ENCODE results near the gene NCLN. TPM values are rescaled to one million over a fixed set of nuclear protein-coding genes. Genes with fewer than 3 reads are reported as not detected.

NCLN gene
- total RNA-seq, 1 experiment from 2014 or later, result 84.1 TPM

GRCh38 chr19:3229346-3229743, 43.6 kb downstream of the NCLN start:
- no peaks in the 10 kb centered on the region for H3K36me3 Mint-ChIP-seq (ENCODE audit: insufficient read depth, unreplicated experiment)
- no peak overlapping the region for H3K4me3 Mint-ChIP-seq (ENCODE audit: unreplicated experiment)
- H3K9me3 Mint-ChIP-seq (ENCODE audit: unreplicated experiment), result no peaks in the 10 kb centered on the region
- no peak for DNase-seq (ENCODE audit: unreplicated experiment)
- intact Hi-C loops (cut with micrococcal nuclease), result no loop called here
- no peak overlapping the region for H3K27ac Mint-ChIP-seq (ENCODE audit: low read depth, unreplicated experiment)
- peaks cover 51% of the 10 kb centered on the region for H3K27me3 Mint-ChIP-seq (ENCODE audit: insufficient read depth, unreplicated experiment)
- no peak for TF ChIP-seq CTCF (IDR thresholded peaks at IDR 0.05; ENCODE audit: unreplicated experiment)
- BruUV-seq (replicated peaks), result no TSS peak
- no peaks in the 10 kb centered on the region for H3K4me1 Mint-ChIP-seq (ENCODE audit: insufficient read depth, unreplicated experiment)
- ChIA-PET POLR2A (no interaction called here), CTCF (interaction anchor here (0.6 kb wide), 2 partner anchors 17 to 241 kb away, joined by 3 read pairs; no protein-coding TSS in a partner anchor)

GRCh38 chr19:3229888-3230496, 44.3 kb downstream of the NCLN start:
- BruUV-seq (replicated peaks), result no TSS peak
- POLR2A ChIA-PET, result no interaction called here
- H3K36me3 Mint-ChIP-seq (ENCODE audit: insufficient read depth, unreplicated experiment), result no peaks in the 10 kb centered on the region
- intact Hi-C loops (cut with micrococcal nuclease), result no loop called here
- H3K4me1 Mint-ChIP-seq (ENCODE audit: insufficient read depth, unreplicated experiment), result no peaks in the 10 kb centered on the region
- H3K4me3 Mint-ChIP-seq (ENCODE audit: unreplicated experiment), result no peak overlapping the region
- DNase-seq (ENCODE audit: unreplicated experiment), result no peak
- CTCF ChIA-PET, result interaction anchor here (0.7 kb wide), 1 partner anchor 13 kb away, joined by 4 read pairs; no protein-coding TSS in a partner anchor
- TF ChIP-seq CTCF (IDR thresholded peaks at IDR 0.05; ENCODE audit: unreplicated experiment), result no peak
- H3K9me3 Mint-ChIP-seq (ENCODE audit: unreplicated experiment), result no peaks in the 10 kb centered on the region
- peaks cover 47% of the 10 kb centered on the region for H3K27me3 Mint-ChIP-seq (ENCODE audit: insufficient read depth, unreplicated experiment)
- no peak overlapping the region for H3K27ac Mint-ChIP-seq (ENCODE audit: low read depth, unreplicated experiment)

- no peak overlapping the region for H3K27ac Mint-ChIP-seq (ENCODE audit: low read depth, unreplicated experiment)
- H3K36me3 Mint-ChIP-seq (ENCODE audit: insufficient read depth, unreplicated experiment), result no peaks in the 10 kb centered on the region
- no peak for TF ChIP-seq CTCF (IDR thresholded peaks at IDR 0.05; ENCODE audit: unreplicated experiment)
- DNase-seq (ENCODE audit: unreplicated experiment), result no peak
- peaks cover 36% of the 10 kb centered on the region for H3K27me3 Mint-ChIP-seq (ENCODE audit: insufficient read depth, unreplicated experiment)
- ChIA-PET CTCF (no interaction called here), POLR2A (no interaction called here)
- intact Hi-C loops (cut with micrococcal nuclease), result no loop called here
- BruUV-seq (replicated peaks), result no TSS peak
- H3K9me3 Mint-ChIP-seq (ENCODE audit: unreplicated experiment), result no peaks in the 10 kb centered on the region
- H3K4me3 Mint-ChIP-seq (ENCODE audit: unreplicated experiment), result no peak overlapping the region
- no peaks in the 10 kb centered on the region for H3K4me1 Mint-ChIP-seq (ENCODE audit: insufficient read depth, unreplicated experiment)
These were observed 45.6 kb downstream of the NCLN start for GRCh38 chr19:3231288-3231687.

- TF ChIP-seq CTCF (IDR thresholded peaks at IDR 0.05; ENCODE audit: unreplicated experiment), result no peak
- Mint-ChIP-seq H3K9me3 (ENCODE audit: unreplicated experiment) (no peaks in the 10 kb centered on the region), H3K36me3 (ENCODE audit: insufficient read depth, unreplicated experiment) (no peaks in the 10 kb centered on the region), H3K27me3 (ENCODE audit: insufficient read depth, unreplicated experiment) (peaks cover 18% of the 10 kb centered on the region), H3K27ac (ENCODE audit: low read depth, unreplicated experiment) (no peak overlapping the region), H3K4me1 (ENCODE audit: insufficient read depth, unreplicated experiment) (no peaks in the 10 kb centered on the region), H3K4me3 (ENCODE audit: unreplicated experiment) (no peak overlapping the region)
- POLR2A ChIA-PET, result no interaction called here
- intact Hi-C loops (cut with micrococcal nuclease), result no loop called here
- DNase-seq (ENCODE audit: unreplicated experiment), result no peak
- CTCF ChIA-PET, result interaction anchor here (0.5 to 1.2 kb wide), 4 partner anchors 10 to 554 kb away, joined by 3 to 4 read pairs (median 4); no protein-coding TSS in a partner anchor
- BruUV-seq (replicated peaks), result no TSS peak
These were observed 47.4 kb downstream of the NCLN start for GRCh38 chr19:3233116-3233515.
